A673 (cell line): Measurements from ENCODE around the gene JAK3. TPM values are rescaled to one million over a fixed set of nuclear protein-coding genes. Genes with fewer than 3 reads are reported as not detected.

Source experiments
- BruUV-seq: library from RNA; stranded (reverse); fragments of 400-500 nt; replicated peaks from 2 replicates; lab custom pipeline; 2021; lab: Mats Ljungman, UMichigan
- CTCF ChIA-PET: fragments of 300-600 bp; sonication (Branson Sonifier 250); formaldehyde crosslinking; loops from one replicate; lab custom pipeline; 2022; ENCODE audit warnings: antibody characterized with exemption; lab: Charles Lee
- POLR2A ChIA-PET: fragments of 300-600 bp; sonication (Branson Sonifier 250); formaldehyde crosslinking; loops from one replicate; lab custom pipeline; 2022; ENCODE audit warnings: antibody characterized with exemption; ENCODE audit not compliant: low non-redundant PET; lab: Charles Lee
- DNase-seq: peaks from one replicate; pipeline ENCODE4 v3.0.0-alpha.2; 2015; ENCODE audit warnings: low spot score
- H3K27ac ChIP-seq: fragments of 200-600 bp; sonication (generic); 2 replicates; pipeline ENCODE4 v1.5.1; 2016; ENCODE audit warnings: mixed run types, low read depth, mild to moderate bottlenecking, mixed read lengths, antibody characterized with exemption, low read length; ENCODE audit not compliant: poor library complexity, severe bottlenecking
- H3K27me3 ChIP-seq: fragments of 200-600 bp; sonication (generic); replicated peaks from 2 replicates; pipeline ENCODE4 v1.6.1; 2017; ENCODE audit warnings: mixed run types, low read depth, mild to moderate bottlenecking, mixed read lengths, antibody characterized with exemption, low read length; ENCODE audit not compliant: insufficient read depth, poor library complexity
- H3K36me3 ChIP-seq: fragments of 200-600 bp; sonication (generic); 2 replicates; pipeline ENCODE4 v1.6.1; 2016; ENCODE audit warnings: mixed run types, mild to moderate bottlenecking, mixed read lengths, antibody characterized with exemption, low read length; ENCODE audit not compliant: insufficient read depth, poor library complexity, severe bottlenecking
- H3K4me1 ChIP-seq: fragments of 200-600 bp; sonication (generic); 2 replicates; pipeline ENCODE4 v1.6.1; 2017; ENCODE audit warnings: mixed run types, mild to moderate bottlenecking, mixed read lengths, antibody characterized with exemption, low read length; ENCODE audit not compliant: insufficient read depth, poor library complexity, severe bottlenecking
- H3K4me3 ChIP-seq: fragments of 200-600 bp; sonication (generic); 2 replicates; pipeline ENCODE4 v1.5.1; 2016; ENCODE audit warnings: low read depth, mixed run types, mild to moderate bottlenecking, mixed read lengths, low read length; ENCODE audit not compliant: poor library complexity, severe bottlenecking
- H3K9me3 ChIP-seq: fragments of 200-600 bp; sonication (generic); 2 replicates; pipeline ENCODE4 v1.6.1; 2016; ENCODE audit warnings: mixed run types, low read depth, mild to moderate bottlenecking, mixed read lengths, antibody characterized with exemption, low read length; ENCODE audit not compliant: poor library complexity, severe bottlenecking
- EZH2 ChIP-seq: fragments of 200-600 bp; sonication (generic); IDR thresholded peaks from 2 replicates; pipeline ENCODE4 v1.6.1; 2017; ENCODE audit warnings: borderline replicate concordance, low read depth, mild to moderate bottlenecking, mixed read lengths, antibody characterized with exemption, low read length; ENCODE audit not compliant: poor library complexity, severe bottlenecking
- intact Hi-C: fragments of 100-400 bp; cut with micrococcal nuclease; formaldehyde crosslinking; loops from one replicate; pipeline ENCODE4 v1.10.0; 2022; ENCODE audit not compliant: unreplicated experiment
- total RNA-seq: library from RNA; stranded (reverse); gene quantifications from 2 replicates; pipeline ENCODE4 v1.2.3, GENCODE V29; 2021
- TF ChIP-seq, protein P1 (sequence below): fragments of 300-800, 200-600 bp; sonication (generic); conservative IDR thresholded peaks from 2 replicates; pipeline ENCODE4 v1.5.1; 2017; ENCODE audit warnings: low read depth, mild to moderate bottlenecking, antibody characterized with exemption, low read length, moderate library complexity, mixed read lengths

JAK3 gene
- total RNA-seq, 1 experiment from 2014 or later = 2.5 TPM

DNA sequence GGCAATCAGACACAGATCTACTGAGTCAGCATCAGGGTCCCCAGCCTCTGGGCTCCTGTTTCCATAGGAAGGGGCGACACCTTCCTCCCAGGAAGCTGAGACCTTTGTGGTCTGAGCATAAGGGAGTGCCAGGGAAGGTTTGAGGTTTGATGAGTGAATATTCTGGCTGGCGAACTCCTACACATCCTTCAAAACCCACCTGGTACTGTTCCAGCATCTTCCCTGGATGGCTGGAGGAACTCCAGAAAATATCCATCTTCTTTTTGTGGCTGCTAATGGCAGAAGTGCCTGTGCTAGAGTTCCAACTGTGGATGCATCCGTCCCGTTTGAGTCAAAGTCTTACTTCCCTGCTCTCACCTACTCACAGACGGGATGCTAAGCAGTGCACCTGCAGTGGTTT, 35.7 kb downstream of the JAK3 start:
- POLR2A ChIA-PET = no interaction called here
- H3K4me3 ChIP-seq = no peak overlapping the region
- H3K27ac ChIP-seq = no peak overlapping the region
- TF ChIP-seq, protein P1, sequence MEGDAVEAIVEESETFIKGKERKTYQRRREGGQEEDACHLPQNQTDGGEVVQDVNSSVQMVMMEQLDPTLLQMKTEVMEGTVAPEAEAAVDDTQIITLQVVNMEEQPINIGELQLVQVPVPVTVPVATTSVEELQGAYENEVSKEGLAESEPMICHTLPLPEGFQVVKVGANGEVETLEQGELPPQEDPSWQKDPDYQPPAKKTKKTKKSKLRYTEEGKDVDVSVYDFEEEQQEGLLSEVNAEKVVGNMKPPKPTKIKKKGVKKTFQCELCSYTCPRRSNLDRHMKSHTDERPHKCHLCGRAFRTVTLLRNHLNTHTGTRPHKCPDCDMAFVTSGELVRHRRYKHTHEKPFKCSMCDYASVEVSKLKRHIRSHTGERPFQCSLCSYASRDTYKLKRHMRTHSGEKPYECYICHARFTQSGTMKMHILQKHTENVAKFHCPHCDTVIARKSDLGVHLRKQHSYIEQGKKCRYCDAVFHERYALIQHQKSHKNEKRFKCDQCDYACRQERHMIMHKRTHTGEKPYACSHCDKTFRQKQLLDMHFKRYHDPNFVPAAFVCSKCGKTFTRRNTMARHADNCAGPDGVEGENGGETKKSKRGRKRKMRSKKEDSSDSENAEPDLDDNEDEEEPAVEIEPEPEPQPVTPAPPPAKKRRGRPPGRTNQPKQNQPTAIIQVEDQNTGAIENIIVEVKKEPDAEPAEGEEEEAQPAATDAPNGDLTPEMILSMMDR = no peak
- TF ChIP-seq EZH2 = no peak
- no peak for DNase-seq
- no peaks in the 10 kb centered on the region for H3K4me1 ChIP-seq
- intact Hi-C loops = no loop called here
- no peaks in the 10 kb centered on the region for H3K36me3 ChIP-seq
- no TSS peak for BruUV-seq
- CTCF ChIA-PET = no interaction called here
- H3K9me3 ChIP-seq = no peaks in the 10 kb centered on the region
- no peaks in the 10 kb centered on the region for H3K27me3 ChIP-seq

GRCh38 chr19:17811681-17812080, 36.1 kb downstream of the JAK3 start:
- intact Hi-C loops = no loop called here
- Histone ChIP-seq H3K36me3 (no peaks in the 10 kb centered on the region), H3K9me3 (no peaks in the 10 kb centered on the region), H3K4me3 (no peak overlapping the region), H3K27me3 (no peaks in the 10 kb centered on the region), H3K27ac (no peak overlapping the region), H3K4me1 (no peaks in the 10 kb centered on the region)
- no peak for DNase-seq
- ChIA-PET POLR2A (no interaction called here), CTCF (no interaction called here)
- TF ChIP-seq, protein P1 = no peak
- no peak for TF ChIP-seq EZH2
- BruUV-seq = no TSS peak

GRCh38 chr19:17811103-17811502, 36.7 kb downstream of the JAK3 start:
- no peak overlapping the region for H3K27ac ChIP-seq
- POLR2A ChIA-PET = no interaction called here
- DNase-seq = no peak
- H3K9me3 ChIP-seq = no peaks in the 10 kb centered on the region
- BruUV-seq = no TSS peak
- H3K4me3 ChIP-seq = no peak overlapping the region
- no peaks in the 10 kb centered on the region for H3K27me3 ChIP-seq
- H3K4me1 ChIP-seq = no peaks in the 10 kb centered on the region
- TF ChIP-seq, protein P1 = no peak
- no peak for TF ChIP-seq EZH2
- no peaks in the 10 kb centered on the region for H3K36me3 ChIP-seq
- intact Hi-C loops = no loop called here
- CTCF ChIA-PET = no interaction called here
